SK-N-SH (cell line): Measurements from ENCODE around the gene NDUFS7. TPM values are rescaled to one million over a fixed set of nuclear protein-coding genes. Genes with fewer than 3 reads are reported as not detected.

Source experiments
- CTCF ChIA-PET: fragments of 300-600, 350-600 bp; formaldehyde crosslinking; extraction: SDS; loops from one replicate; lab custom pipeline; 2021; lab: Yijun Ruan, JAX
- POLR2A ChIA-PET: fragments of 350-600 bp; sonication (Branson Sonifier 250); formaldehyde crosslinking; extraction: SDS; loops from one replicate; lab custom pipeline; 2020; ENCODE audit warnings: antibody characterized with exemption, inconsistent platforms; lab: Yijun Ruan, JAX
- DNase-seq: peaks from one replicate; pipeline ENCODE4 v3.0.0; 2012
- H2AFZ ChIP-seq: fragments of 200-600 bp; sonication (generic); 2 replicates; pipeline ENCODE4 v1.8.1; 2016; ENCODE audit warnings: antibody characterized with exemption, mild to moderate bottlenecking, low read depth
- H3F3A ChIP-seq: fragments of 200-600 bp; sonication (generic); replicated peaks from 2 replicates; pipeline ENCODE3; 2016; ENCODE audit warnings: antibody characterized with exemption, mild to moderate bottlenecking; ENCODE audit not compliant: insufficient read depth
- H3K27ac ChIP-seq, 2 experiments: fragments of 200-500 bp in 1 of 2; fragments of 200-600 bp in 1 of 2; sonication (Bioruptor generic) in 1 of 2; sonication (generic), shearing (Covaris generic) in 1 of 2; 2 replicates each; pipeline versions ENCODE4 v1.5.1 to v1.6.1; 2014 to 2016; ENCODE audit warnings: low read depth in 2 of 2, inconsistent platforms in 1 of 2, low read length in 1 of 2, mild to moderate bottlenecking in 1 of 2, mixed read lengths in 1 of 2
- H3K27me3 ChIP-seq: fragments of 200-600 bp; sonication (generic), shearing (Covaris generic); 2 replicates; pipeline ENCODE4 v1.6.1; 2016; ENCODE audit warnings: mixed run types; ENCODE audit not compliant: insufficient read depth
- H3K36me3 ChIP-seq, 2 experiments: fragments of 200-500 bp in 1 of 2; fragments of 200-600 bp in 1 of 2; sonication (Bioruptor generic) in 1 of 2; sonication (generic) in 1 of 2; replicated peaks in 1 of 2; 2 replicates each; pipeline versions ENCODE3 to v1.5.1; 2014 to 2016; ENCODE audit warnings: low read length in 1 of 2, mild to moderate bottlenecking in 1 of 2; ENCODE audit not compliant: insufficient read depth in 2 of 2, control insufficient read depth in 1 of 2
- H3K4me1 ChIP-seq, 2 experiments: fragments of 200-500 bp in 1 of 2; fragments of 200-600 bp in 1 of 2; sonication (Bioruptor generic) in 1 of 2; sonication (generic), shearing (Covaris generic) in 1 of 2; 2 replicates each; pipeline versions ENCODE4 v1.5.1 to v1.6.1; 2014 to 2016; ENCODE audit warnings: low read depth in 1 of 2, low read length in 1 of 2, mixed run types in 1 of 2; ENCODE audit not compliant: insufficient read depth in 2 of 2, control insufficient read depth in 1 of 2
- H3K4me2 ChIP-seq: fragments of 200-600 bp; sonication (generic), shearing (Covaris generic); 2 replicates; pipeline ENCODE4 v1.6.1; 2017; ENCODE audit warnings: mixed run types
- H3K4me3 ChIP-seq, 2 experiments: fragments of 200-500 bp in 1 of 2; fragments of 200-600 bp in 1 of 2; sonication (Bioruptor generic) in 1 of 2; sonication (generic), shearing (Covaris generic) in 1 of 2; 2 replicates each; pipeline versions ENCODE4 v1.5.1 to v1.8.1; 2014 to 2016; ENCODE audit warnings: low read depth in 2 of 2, inconsistent platforms in 1 of 2, low read length in 1 of 2, mild to moderate bottlenecking in 1 of 2, mixed read lengths in 1 of 2, moderate library complexity in 1 of 2
- H3K79me2 ChIP-seq: fragments of 200-600 bp; sonication (generic); 2 replicates; pipeline ENCODE4 v1.8.1; 2017; ENCODE audit warnings: mild to moderate bottlenecking; ENCODE audit not compliant: insufficient read depth
- H3K9ac ChIP-seq: fragments of 200-600 bp; sonication (generic); 2 replicates; pipeline ENCODE4 v1.6.1; 2017; ENCODE audit warnings: mixed run types
- H3K9me2 ChIP-seq: fragments of 200-600 bp; sonication (generic); 2 replicates; pipeline ENCODE4 v1.6.1; 2017; ENCODE audit warnings: mixed run types
- H3K9me3 ChIP-seq: fragments of 200-600 bp; sonication (generic); 2 replicates; pipeline ENCODE4 v1.6.1; 2017; ENCODE audit warnings: mixed run types, mild to moderate bottlenecking, moderate library complexity
- H4K20me1 ChIP-seq: fragments of 200-600 bp; sonication (generic); 2 replicates; pipeline ENCODE4 v1.6.1; 2017; ENCODE audit warnings: mild to moderate bottlenecking, mixed run types; ENCODE audit not compliant: insufficient read depth
- ELF1 ChIP-seq: IDR thresholded peaks from 2 replicates; pipeline ENCODE4 v1.4.0; 2012
- EP300 ChIP-seq, 2 experiments: IDR thresholded peaks; 2 replicates each; pipeline versions ENCODE4 v1.4.0 to v1.6.1; 2012; ENCODE audit warnings: borderline replicate concordance in 1 of 2, low read depth in 1 of 2, low read length in 1 of 2
- FOSL2 ChIP-seq: IDR thresholded peaks from 2 replicates; pipeline ENCODE4 v1.4.0; 2012; ENCODE audit warnings: low read depth, mild to moderate bottlenecking, moderate library complexity, borderline replicate concordance
- FOXJ3 ChIP-seq: sonication (generic); formaldehyde crosslinking; IDR thresholded peaks from 2 replicates; pipeline ENCODE4 v1.5.1; 2020; ENCODE audit warnings: mild to moderate bottlenecking, missing genetic modification reagents
- FOXM1 ChIP-seq: IDR thresholded peaks from 2 replicates; pipeline ENCODE4 v1.4.0; 2012; ENCODE audit warnings: low read depth, mild to moderate bottlenecking
- GABPA ChIP-seq: IDR thresholded peaks from 2 replicates; pipeline ENCODE4 v1.4.0; 2012; ENCODE audit warnings: low read depth, mild to moderate bottlenecking
- NFIC ChIP-seq: IDR thresholded peaks from 2 replicates; pipeline ENCODE4 v1.4.0; 2012; ENCODE audit warnings: borderline replicate concordance
- NRF1 ChIP-seq: IDR thresholded peaks from 2 replicates; pipeline ENCODE4 v1.6.1; 2012; ENCODE audit warnings: low read depth, mild to moderate bottlenecking, low read length
- PBX3 ChIP-seq: IDR thresholded peaks from 2 replicates; pipeline ENCODE4; 2012
- RAD21 ChIP-seq: IDR thresholded peaks from 2 replicates; pipeline ENCODE4 v1.6.1; 2012; ENCODE audit warnings: mild to moderate bottlenecking, low read length
- RXRA ChIP-seq: IDR thresholded peaks from 2 replicates; pipeline ENCODE4 v1.4.0; 2012; ENCODE audit warnings: low read depth, mild to moderate bottlenecking, borderline replicate concordance
- SMC3 ChIP-seq: IDR thresholded peaks from 2 replicates; pipeline ENCODE4 v1.6.1; 2012; ENCODE audit warnings: low read depth, low read length, improper control_type of control experiment
- TCF12 ChIP-seq: IDR thresholded peaks from 2 replicates; pipeline ENCODE4 v1.4.0; 2012
- USF1 ChIP-seq: IDR thresholded peaks from 2 replicates; pipeline ENCODE4 v1.4.0; 2012; ENCODE audit warnings: low read depth, borderline replicate concordance
- USF2 ChIP-seq: fragments of 150-350 bp; IDR thresholded peaks from 2 replicates; pipeline ENCODE4 v1.6.1; 2017; ENCODE audit warnings: antibody characterized with exemption, low read length, low read depth, borderline replicate concordance
- ZBTB33 ChIP-seq: IDR thresholded peaks from 2 replicates; pipeline ENCODE4 v1.4.0; 2012; ENCODE audit warnings: low read depth, borderline replicate concordance
- WGBS: methylation state at CpG from one replicate; pipeline ENCODE4 v1.1.6; 2017; ENCODE audit warnings: low lambda C conversion rate; 5-methylcytosine and 5-hydroxymethylcytosine counted together
- polyA plus RNA-seq, 3 experiments: library from polyadenylated mRNA; depleted of rRNA; stranded (reverse); fragments of >200 nt; gene quantifications; 2 replicates each; pipeline ENCODE4 v1.2.3, GENCODE V29; 2012

Gene NDUFS7
- polyA plus RNA-seq, 1 of the 3 experiments (the other 2 are of a cell fraction), result 66.4 TPM

GRCh38 chr19:1382250-1382649 lies 1.5 kb upstream of the NDUFS7 start:
- Histone ChIP-seq H3K9me3 (no peaks in the 10 kb centered on the region), H3K9ac (no peak overlapping the region), H3K4me2 (no peak overlapping the region), H3F3A (peaks cover 10% of the 10 kb centered on the region), H3K9me2 (no peaks in the 10 kb centered on the region), H3K4me1 (peaks cover 0 to 12% of the 10 kb centered on the region in 2 experiments; a peak in 1 of 4 replicates), H3K27ac (no peak overlapping the region), H3K79me2 (peaks cover 17% of the 10 kb centered on the region), H3K4me3 (no peak overlapping the region), H3K36me3 (no peaks in the 10 kb centered on the region), H3K27me3 (no peaks in the 10 kb centered on the region), H2AFZ (no peak overlapping the region), H4K20me1 (no peaks in the 10 kb centered on the region)
- WGBS, result 80% methylated on average over 3 of the region's 3 CpGs
- POLR2A ChIA-PET, result interaction anchor here (1.0 to 1.6 kb wide), 2 partner anchors 28 to 102 kb away, joined by 4 to 5 read pairs; a partner anchor contains a TSS
- CTCF ChIA-PET, result interaction anchor here (0.7 to 5.0 kb wide), 7 partner anchors 10 to 104 kb away, joined by 3 to 34 read pairs (median 5); no protein-coding TSS in a partner anchor
- no peak for DNase-seq
- TF ChIP-seq ZBTB33 (no peak), RAD21 (no peak), ELF1 (no peak), FOSL2 (no peak), GABPA (no peak), FOXJ3 (no peak), FOXM1 (no peak), RXRA (no peak), SMC3 (no peak), PBX3 (no peak), NRF1 (no peak), TCF12 (no peak), USF2 (no peak), USF1 (no peak)

GRCh38 chr19:1383017-1383311 lies 743 bp upstream of the NDUFS7 start:
- WGBS, result 5% methylated on average over 9 of the region's 9 CpGs
- Histone ChIP-seq H3K27me3 (no peaks in the 10 kb centered on the region), H3K27ac (no peak overlapping the region), H2AFZ (no peak overlapping the region), H4K20me1 (no peaks in the 10 kb centered on the region), H3K4me1 (peaks cover 0 to 12% of the 10 kb centered on the region in 2 experiments; a peak in 1 of 4 replicates), H3K36me3 (no peaks in the 10 kb centered on the region), H3K9ac (no peak overlapping the region), H3K79me2 (peaks cover 17% of the 10 kb centered on the region), H3K9me3 (no peaks in the 10 kb centered on the region), H3K4me3 (peak overlapping the region in 1 of 2 experiments; percentile 6; a peak in 1 of 4 replicates), H3F3A (peaks cover 10% of the 10 kb centered on the region), H3K9me2 (no peaks in the 10 kb centered on the region), H3K4me2 (no peak overlapping the region)
- DNase-seq, result peak; percentile 85
- ChIA-PET CTCF (interaction anchor here (0.6 to 5.0 kb wide), 9 partner anchors 11 to 216 kb away, joined by 3 to 34 read pairs (median 4); no protein-coding TSS in a partner anchor), POLR2A (interaction anchor here (0.9 to 1.6 kb wide), 6 partner anchors 10 to 114 kb away, joined by 3 to 5 read pairs (median 4); a partner anchor contains a TSS)
- no peak for TF ChIP-seq NFIC
- peak in 1 of 2 experiments; percentile 18; a peak in 1 of 4 replicates for TF ChIP-seq EP300 (IDR thresholded peaks at IDR 0.05; ENCODE audit: borderline replicate concordance in 1 of 2, low read depth in 1 of 2, low read length in 1 of 2)
